Measurements from ENCODE around the gene ZNF845. TPM values are rescaled to one million over a fixed set of nuclear protein-coding genes. Genes with fewer than 3 reads are reported as not detected.
"Not testable (repeated sequence)": the region's sequence is repeated elsewhere in the genome, so short reads cannot be mapped to it uniquely, and the experiment has no call there.

Gene ZNF845
- polyA plus RNA-seq, 1 donor (not counting 4 experiments of a cell fraction or from before 2014, with no cell fraction given): 4.4 TPM

GRCh38 chr19:53355739-53356138 lies 22.2 kb downstream of the ZNF845 start:
- TF ChIP-seq EZH2 (IDR thresholded peaks at IDR 0.05; ENCODE audit: low read length) (no peak), CTCF (optimal IDR thresholded peaks at IDR 0.05 in 1 of 3, IDR thresholded peaks at IDR 0.05 in 1 of 3, conservative IDR thresholded peaks at IDR 0.05 in 1 of 3; ENCODE audit: extremely low read depth in 1 of 3, insufficient read depth in 2 of 3, low read length in 3 of 3) (no peak)
- no peak overlapping the region for H2AFZ ChIP-seq (ENCODE audit: control insufficient read depth, low read length)
- no peaks in the 10 kb centered on the region for H3K27me3 ChIP-seq (ENCODE audit: control insufficient read depth, extremely low read depth, insufficient read depth, low read length)
- no peaks in the 10 kb centered on the region for H3K9me1 ChIP-seq (ENCODE audit: control insufficient read depth, extremely low read depth, insufficient read depth, low read length)
- H3K27ac ChIP-seq (ENCODE audit: control insufficient read depth, insufficient read depth, low read length): no peak overlapping the region
- dilution Hi-C loops (cut with MboI; ENCODE audit: extremely low pct_ligation_motif_present, low sequenced_read_pairs): no loop called here
- H3K4me3 ChIP-seq (ENCODE audit: control insufficient read depth in 2 of 3, extremely low read depth in 1 of 3, insufficient read depth in 2 of 3, low read depth in 1 of 3, low read length in 3 of 3): no peak overlapping the region
- no peaks in the 10 kb centered on the region for H3K79me2 ChIP-seq (ENCODE audit: control insufficient read depth, insufficient read depth, low read length)
- no peaks in the 10 kb centered on the region for H4K20me1 ChIP-seq (ENCODE audit: control insufficient read depth, extremely low read depth, insufficient read depth, low read length)
- no peaks in the 10 kb centered on the region for H3K4me1 ChIP-seq (ENCODE audit: control insufficient read depth, extremely low read depth, insufficient read depth, low read length)
- H3K9ac ChIP-seq (ENCODE audit: control insufficient read depth, extremely low read depth, insufficient read depth, low read length): no peak overlapping the region
- no peak for FAIRE-seq
- peaks cover 3 to 5% of the 10 kb centered on the region in 2 experiments for H3K36me3 ChIP-seq (ENCODE audit: control insufficient read depth in 2 of 2, extremely low read depth in 1 of 2, insufficient read depth in 2 of 2, low read length in 2 of 2)
- DNase-seq (ENCODE audit: low read depth, low spot score): no peak
- no peak overlapping the region for H3K4me2 ChIP-seq (ENCODE audit: control insufficient read depth, extremely low read depth, insufficient read depth, low read depth, low read length)
- H3K9me3 ChIP-seq (ENCODE audit: control insufficient read depth, low read depth, low read length): peaks cover 31% of the 10 kb centered on the region

GRCh38 chr19:53357821-53358581 lies 24.5 kb downstream of the ZNF845 start:
- FAIRE-seq (no peak), DNase-seq (ENCODE audit: low read depth, low spot score) (no peak)
- H2AFZ ChIP-seq (ENCODE audit: control insufficient read depth, low read length): no peak overlapping the region
- dilution Hi-C loops (cut with MboI; ENCODE audit: extremely low pct_ligation_motif_present, low sequenced_read_pairs): no loop called here
- no peaks in the 10 kb centered on the region for H3K79me2 ChIP-seq (ENCODE audit: control insufficient read depth, insufficient read depth, low read length)
- no peaks in the 10 kb centered on the region for H3K27me3 ChIP-seq (ENCODE audit: control insufficient read depth, extremely low read depth, insufficient read depth, low read length)
- H3K4me1 ChIP-seq (ENCODE audit: control insufficient read depth, extremely low read depth, insufficient read depth, low read length): no peaks in the 10 kb centered on the region
- H3K27ac ChIP-seq (ENCODE audit: control insufficient read depth, insufficient read depth, low read length): no peak overlapping the region
- no peak for TF ChIP-seq CTCF (optimal IDR thresholded peaks at IDR 0.05 in 1 of 3, IDR thresholded peaks at IDR 0.05 in 1 of 3, conservative IDR thresholded peaks at IDR 0.05 in 1 of 3; ENCODE audit: extremely low read depth in 1 of 3, insufficient read depth in 2 of 3, low read length in 3 of 3)
- TF ChIP-seq EZH2 (IDR thresholded peaks at IDR 0.05; ENCODE audit: low read length): no peak
- H4K20me1 ChIP-seq (ENCODE audit: control insufficient read depth, extremely low read depth, insufficient read depth, low read length): no peaks in the 10 kb centered on the region
- H3K9ac ChIP-seq (ENCODE audit: control insufficient read depth, extremely low read depth, insufficient read depth, low read length): no peak overlapping the region
- H3K9me3 ChIP-seq (ENCODE audit: control insufficient read depth, low read depth, low read length): peaks cover 17% of the 10 kb centered on the region
- no peaks in the 10 kb centered on the region for H3K9me1 ChIP-seq (ENCODE audit: control insufficient read depth, extremely low read depth, insufficient read depth, low read length)
- H3K4me2 ChIP-seq (ENCODE audit: control insufficient read depth, extremely low read depth, insufficient read depth, low read depth, low read length): no peak overlapping the region
- no peak overlapping the region for H3K4me3 ChIP-seq (ENCODE audit: control insufficient read depth in 2 of 3, extremely low read depth in 1 of 3, insufficient read depth in 2 of 3, low read depth in 1 of 3, low read length in 3 of 3)
- no peaks in the 10 kb centered on the region for H3K36me3 ChIP-seq (ENCODE audit: control insufficient read depth in 2 of 2, extremely low read depth in 1 of 2, insufficient read depth in 2 of 2, low read length in 2 of 2)

- H3K9me3 ChIP-seq (ENCODE audit: control insufficient read depth, low read depth, low read length); DNase-seq (ENCODE audit: low read depth, low spot score); H3K4me1 ChIP-seq (ENCODE audit: control insufficient read depth, extremely low read depth, insufficient read depth, low read length); H3K27ac ChIP-seq (ENCODE audit: control insufficient read depth, insufficient read depth, low read length); H3K79me2 ChIP-seq (ENCODE audit: control insufficient read depth, insufficient read depth, low read length); H3K27me3 ChIP-seq (ENCODE audit: control insufficient read depth, extremely low read depth, insufficient read depth, low read length); H2AFZ ChIP-seq (ENCODE audit: control insufficient read depth, low read length); H3K9me1 ChIP-seq (ENCODE audit: control insufficient read depth, extremely low read depth, insufficient read depth, low read length); H3K9ac ChIP-seq (ENCODE audit: control insufficient read depth, extremely low read depth, insufficient read depth, low read length); H4K20me1 ChIP-seq (ENCODE audit: control insufficient read depth, extremely low read depth, insufficient read depth, low read length); dilution Hi-C loops (cut with MboI; ENCODE audit: extremely low pct_ligation_motif_present, low sequenced_read_pairs); H3K36me3 ChIP-seq (ENCODE audit: control insufficient read depth in 2 of 2, extremely low read depth in 1 of 2, insufficient read depth in 2 of 2, low read length in 2 of 2); H3K4me3 ChIP-seq (ENCODE audit: control insufficient read depth in 2 of 3, extremely low read depth in 1 of 3, insufficient read depth in 2 of 3, low read depth in 1 of 3, low read length in 3 of 3); FAIRE-seq; H3K4me2 ChIP-seq (ENCODE audit: control insufficient read depth, extremely low read depth, insufficient read depth, low read depth, low read length): not testable (repeated sequence)
These were observed 26.5 kb downstream of the ZNF845 start for GRCh38 chr19:53360056-53360455.

Data from keratinocyte (primary cell).